BLaER1 treated with 17β-estradiol and CSF1 and Interleukin-3, amounts not matched to agents 10 nM and 100 nM (cell line): Measurements from ENCODE around the gene LOXL1.

Source experiments
- H3K27ac ChIP-seq, 11 experiments: shearing (Covaris generic); formaldehyde crosslinking; 2 replicates each; pipeline ENCODE4 v1.8.1; 2022
- H3K27me3 ChIP-seq, 11 experiments: shearing (Covaris generic); formaldehyde crosslinking; 2 replicates each; pipeline ENCODE4 v1.8.1; 2022
- H3K36me3 ChIP-seq, 11 experiments: shearing (Covaris generic); formaldehyde crosslinking; 2 replicates each; pipeline ENCODE4 v1.8.1; 2022
- H3K4me1 ChIP-seq, 10 experiments: shearing (Covaris generic); formaldehyde crosslinking; 2 replicates each; pipeline ENCODE4 v1.8.1; 2022
- H3K4me2 ChIP-seq, 11 experiments: shearing (Covaris generic); formaldehyde crosslinking; 2 replicates each; pipeline ENCODE4 v1.8.1; 2022
- H3K4me3 ChIP-seq, 10 experiments: shearing (Covaris generic); formaldehyde crosslinking; 2 replicates each; pipeline ENCODE4 v1.8.1; 2022
- H3K9ac ChIP-seq, 11 experiments: shearing (Covaris generic); formaldehyde crosslinking; 2 replicates each; pipeline ENCODE4 v1.8.1; 2022
- H3K9me3 ChIP-seq, 11 experiments: shearing (Covaris generic); formaldehyde crosslinking; replicated peaks in 1 of 11; 2 replicates each; pipeline ENCODE4 v1.8.1; 2022
- H4K20me1 ChIP-seq, 11 experiments: shearing (Covaris generic); formaldehyde crosslinking; 2 replicates each; pipeline ENCODE4 v1.8.1; 2022
- Cebpa-rat ChIP-seq, 11 experiments: shearing (Covaris generic); IDR thresholded peaks; 2 replicates each; pipeline ENCODE4 v1.8.1; 2022

LOXL1 gene

DNA sequence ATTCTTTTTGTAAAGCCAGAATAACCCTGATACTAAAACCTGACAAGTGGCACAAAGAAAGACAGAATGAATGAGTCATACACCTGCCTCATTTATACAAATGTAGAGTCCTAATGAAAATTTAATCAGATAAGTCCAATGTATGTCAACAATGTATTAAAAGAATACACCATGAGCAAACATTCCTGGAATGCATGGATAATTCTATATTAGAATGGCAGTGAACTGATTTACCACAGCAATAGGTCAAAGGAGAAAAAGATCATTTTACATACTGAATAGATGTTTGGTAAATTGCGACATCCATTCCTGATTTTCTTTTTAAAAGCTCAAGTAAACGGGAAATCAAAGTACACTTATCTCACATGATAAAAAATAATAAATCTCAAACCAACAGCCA is 11.2 kb upstream of the LOXL1 start:
- H4K20me1 ChIP-seq, result no peaks in the 10 kb centered on the region
- H3K27me3 ChIP-seq, result no peaks in the 10 kb centered on the region
- no peak overlapping the region for H3K4me2 ChIP-seq
- H3K9me3 ChIP-seq, result peaks cover 21 to 41% (median 32%) of the 10 kb centered on the region in 11 experiments
- H3K4me1 ChIP-seq, result peaks cover 26 to 34% (median 30%) of the 10 kb centered on the region in 10 experiments
- H3K36me3 ChIP-seq, result peaks cover 0 to 16% (median 4%) of the 10 kb centered on the region in 11 experiments; a peak in 5 of 22 replicates
- H3K27ac ChIP-seq, result no peak overlapping the region
- H3K9ac ChIP-seq, result no peak overlapping the region
- H3K4me3 ChIP-seq, result no peak overlapping the region
- no peak for TF ChIP-seq Cebpa-rat (IDR thresholded peaks at IDR 0.05)

DNA sequence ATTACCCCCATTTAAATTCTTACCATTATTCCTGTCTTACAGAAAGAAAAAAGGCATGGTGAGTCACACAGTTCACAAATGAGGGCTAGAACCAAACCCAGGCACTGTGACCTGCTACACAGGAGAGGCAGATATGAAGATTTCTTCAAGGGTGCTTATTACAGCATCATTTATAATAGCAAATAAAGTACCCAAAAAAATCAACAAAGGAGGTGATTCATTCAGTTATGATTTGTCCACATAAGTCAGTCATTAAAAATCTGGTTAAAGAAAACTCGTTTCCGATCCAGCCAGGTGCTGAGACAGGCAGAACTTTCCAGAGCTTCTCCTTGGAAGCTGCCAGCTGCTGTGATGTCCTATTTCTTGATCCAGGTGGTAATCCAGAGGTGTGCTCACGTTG is 7.5 kb upstream of the LOXL1 start:
- no peak overlapping the region for H3K27ac ChIP-seq
- peaks cover 50 to 57% (median 52%) of the 10 kb centered on the region in 10 experiments for H3K4me1 ChIP-seq
- no peak overlapping the region for H3K9ac ChIP-seq
- no peaks in the 10 kb centered on the region for H4K20me1 ChIP-seq
- no peak overlapping the region for H3K4me2 ChIP-seq
- no peak for TF ChIP-seq Cebpa-rat (IDR thresholded peaks at IDR 0.05)
- peaks cover 21 to 41% (median 32%) of the 10 kb centered on the region in 11 experiments for H3K9me3 ChIP-seq
- H3K4me3 ChIP-seq, result no peak overlapping the region
- H3K36me3 ChIP-seq, result peaks cover 0 to 16% (median 4%) of the 10 kb centered on the region in 11 experiments; a peak in 5 of 22 replicates
- no peaks in the 10 kb centered on the region for H3K27me3 ChIP-seq

DNA sequence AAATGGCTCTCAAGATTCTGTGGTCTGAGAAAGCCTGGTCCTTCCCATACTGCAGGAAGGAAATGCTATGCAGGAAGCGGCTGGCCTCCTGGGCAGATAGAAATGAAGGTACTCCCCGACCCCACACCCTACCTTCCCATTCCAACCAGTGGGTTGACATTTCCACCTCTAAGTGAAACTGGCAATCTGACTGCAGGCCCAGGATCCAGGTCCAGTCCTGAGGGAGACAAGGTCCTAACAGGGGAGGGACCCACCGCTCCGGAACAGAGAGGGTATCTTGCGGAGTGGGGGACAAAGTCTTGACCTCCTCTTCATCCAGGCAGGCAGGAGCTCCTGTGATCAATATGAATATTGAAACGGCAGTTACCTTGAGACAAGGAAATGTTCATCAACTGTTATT is 6.6 kb upstream of the LOXL1 start:
- TF ChIP-seq Cebpa-rat (IDR thresholded peaks at IDR 0.05), result no peak
- H3K36me3 ChIP-seq, result peaks cover 0 to 16% (median 4%) of the 10 kb centered on the region in 11 experiments; a peak in 5 of 22 replicates
- peaks cover 0 to 3% (median 0%) of the 10 kb centered on the region in 11 experiments; a peak in 1 of 22 replicates for H4K20me1 ChIP-seq
- H3K27ac ChIP-seq, result peak overlapping the region in 4 of 11 experiments; percentile 41 to 83 (median 70); a peak in 6 of 22 replicates
- no peak overlapping the region for H3K4me3 ChIP-seq
- peaks cover 21 to 41% (median 32%) of the 10 kb centered on the region in 11 experiments for H3K9me3 ChIP-seq
- H3K27me3 ChIP-seq, result no peaks in the 10 kb centered on the region
- H3K9ac ChIP-seq, result peak overlapping the region in 2 of 11 experiments; percentile 27 to 66; a peak in 3 of 22 replicates
- H3K4me2 ChIP-seq, result peak overlapping the region; percentile 40 to 98 (median 94); a peak in 18 of 22 replicates
- H3K4me1 ChIP-seq, result peaks cover 52 to 57% (median 54%) of the 10 kb centered on the region in 10 experiments

DNA sequence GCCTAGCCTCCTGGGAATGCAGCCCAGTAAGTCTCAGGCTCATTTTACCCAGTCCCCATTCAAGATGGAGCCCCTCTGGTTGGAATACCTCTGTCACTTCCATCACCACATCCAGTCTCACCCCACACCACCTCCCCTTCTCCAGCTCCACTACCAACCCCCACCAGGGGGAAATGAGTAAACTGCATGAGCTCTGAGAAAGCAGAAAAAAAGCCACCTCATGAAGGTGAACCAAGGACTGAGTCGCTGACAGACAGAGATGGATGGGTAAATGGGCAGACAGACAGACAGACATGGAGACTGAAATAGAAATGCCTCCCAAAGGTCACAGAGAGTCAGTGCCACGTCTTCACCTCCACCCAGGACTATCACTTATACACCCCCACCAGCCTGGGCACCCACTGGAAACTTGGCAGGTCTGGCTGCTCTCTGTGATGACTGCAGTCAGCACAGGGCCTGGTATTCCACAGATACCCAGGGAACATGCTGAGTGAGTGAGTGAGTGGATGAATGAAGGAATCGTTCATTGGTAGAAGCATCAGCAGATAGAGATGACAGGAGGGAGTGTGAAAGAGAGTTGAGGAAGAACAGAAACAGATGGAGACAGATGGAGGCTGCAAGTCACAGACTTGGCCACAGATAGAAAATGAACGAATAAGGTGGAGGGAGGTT is 4.9 kb upstream of the LOXL1 start:
- Histone ChIP-seq H3K36me3 (peaks cover 0 to 16% (median 4%) of the 10 kb centered on the region in 11 experiments; a peak in 4 of 22 replicates), H3K4me1 (peaks cover 69 to 74% (median 70%) of the 10 kb centered on the region in 10 experiments), H3K9me3 (peaks cover 14 to 33% (median 26%) of the 10 kb centered on the region in 11 experiments), H4K20me1 (peaks cover 0 to 19% (median 1%) of the 10 kb centered on the region in 11 experiments; a peak in 6 of 22 replicates), H3K27me3 (peaks cover 3 to 16% (median 11%) of the 10 kb centered on the region in 11 experiments), H3K4me3 (no peak overlapping the region), H3K4me2 (peak overlapping the region; percentile 90 to 98 (median 95)), H3K9ac (peak overlapping the region in 3 of 11 experiments; percentile 3 to 66 (median 47); a peak in 3 of 22 replicates), H3K27ac (peak overlapping the region in 4 of 11 experiments; percentile 41 to 69 (median 58); a peak in 6 of 22 replicates)
- TF ChIP-seq Cebpa-rat (IDR thresholded peaks at IDR 0.05), result no peak

DNA sequence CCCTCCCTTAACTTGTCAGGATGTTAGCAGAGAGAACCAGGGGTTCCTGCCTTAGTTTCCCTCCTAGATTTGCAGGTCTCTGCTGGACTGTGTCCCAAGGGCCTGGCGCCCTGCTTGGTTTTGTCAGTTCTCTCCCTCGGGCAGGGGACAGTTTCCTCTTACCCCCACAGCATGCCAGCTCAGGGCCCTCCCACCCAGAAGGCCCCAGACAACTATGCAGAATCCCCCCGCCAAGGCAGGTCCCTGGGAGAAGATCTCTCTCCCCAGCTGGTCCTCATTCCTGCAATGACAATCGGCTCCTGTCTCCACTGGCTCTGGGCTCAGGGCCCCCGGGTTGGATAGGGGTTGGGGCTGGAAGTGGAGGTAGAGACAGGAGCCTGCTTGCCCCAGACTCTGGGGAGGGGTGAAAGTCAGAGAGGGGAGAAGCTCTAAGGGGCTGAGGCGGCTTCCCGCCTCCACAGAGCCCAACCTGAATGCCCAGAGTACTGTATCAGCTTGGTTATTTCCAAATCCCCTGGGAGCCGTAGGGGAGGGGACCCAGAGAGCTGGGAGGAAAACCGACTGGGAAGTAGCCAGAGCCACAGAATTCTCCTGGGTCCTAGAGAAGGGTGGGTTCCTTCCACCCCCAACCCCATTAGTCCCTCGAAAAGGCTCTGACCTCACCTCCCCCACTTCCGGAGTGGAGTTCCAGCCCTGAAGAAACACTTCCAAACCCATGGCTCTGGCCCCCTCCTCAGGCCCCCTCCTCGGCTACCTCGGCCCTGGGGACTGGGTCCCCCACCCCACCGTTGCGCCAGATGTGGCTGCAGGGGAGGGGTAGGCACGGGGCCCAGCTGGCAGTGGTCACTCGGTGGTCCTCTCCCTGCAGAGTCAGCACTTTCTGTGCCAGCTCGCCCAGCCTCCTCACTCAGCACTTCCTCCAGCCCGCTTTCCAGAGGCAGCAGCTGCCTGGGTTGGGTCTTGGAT is 3.8 kb upstream of the LOXL1 start:
- Histone ChIP-seq H3K27ac (peak overlapping the region; percentile 3 to 77 (median 68); a peak in 20 of 22 replicates), H3K27me3 (peaks cover 14 to 27% (median 22%) of the 10 kb centered on the region in 11 experiments), H3K36me3 (peaks cover 0 to 16% (median 4%) of the 10 kb centered on the region in 11 experiments; a peak in 4 of 22 replicates), H3K4me3 (peak overlapping the region in 9 of 10 experiments; percentile 3 to 43 (median 20); a peak in 12 of 20 replicates), H3K9me3 (peaks cover 13 to 24% (median 17%) of the 10 kb centered on the region in 11 experiments), H3K4me2 (peak overlapping the region; percentile 90 to 98 (median 95)), H4K20me1 (peaks cover 0 to 26% (median 8%) of the 10 kb centered on the region in 11 experiments; a peak in 7 of 22 replicates), H3K9ac (peak overlapping the region; percentile 14 to 67 (median 55); a peak in 19 of 22 replicates), H3K4me1 (peaks cover 79 to 85% (median 81%) of the 10 kb centered on the region in 10 experiments)
- TF ChIP-seq Cebpa-rat (IDR thresholded peaks at IDR 0.05), result no peak

DNA sequence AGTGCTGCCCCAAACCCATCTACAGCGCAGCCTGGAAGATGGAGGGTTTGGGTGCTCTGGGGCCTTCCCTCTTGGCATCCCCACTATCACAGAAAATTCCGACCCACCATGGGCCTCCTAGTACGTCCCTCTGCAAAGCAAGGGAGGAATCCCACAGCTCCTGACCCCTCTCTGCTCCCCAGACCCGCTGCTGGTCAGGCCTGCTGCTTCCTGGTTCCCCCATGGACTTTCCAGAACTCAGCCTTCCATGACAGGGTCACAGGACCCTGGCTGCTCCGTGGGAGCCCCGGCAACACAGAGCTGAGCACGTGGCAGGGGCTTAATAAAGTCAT is 3.1 kb upstream of the LOXL1 start:
- Histone ChIP-seq H3K4me1 (peaks cover 85 to 91% (median 87%) of the 10 kb centered on the region in 10 experiments), H3K4me2 (peak overlapping the region; percentile 90 to 98 (median 95))

DNA sequence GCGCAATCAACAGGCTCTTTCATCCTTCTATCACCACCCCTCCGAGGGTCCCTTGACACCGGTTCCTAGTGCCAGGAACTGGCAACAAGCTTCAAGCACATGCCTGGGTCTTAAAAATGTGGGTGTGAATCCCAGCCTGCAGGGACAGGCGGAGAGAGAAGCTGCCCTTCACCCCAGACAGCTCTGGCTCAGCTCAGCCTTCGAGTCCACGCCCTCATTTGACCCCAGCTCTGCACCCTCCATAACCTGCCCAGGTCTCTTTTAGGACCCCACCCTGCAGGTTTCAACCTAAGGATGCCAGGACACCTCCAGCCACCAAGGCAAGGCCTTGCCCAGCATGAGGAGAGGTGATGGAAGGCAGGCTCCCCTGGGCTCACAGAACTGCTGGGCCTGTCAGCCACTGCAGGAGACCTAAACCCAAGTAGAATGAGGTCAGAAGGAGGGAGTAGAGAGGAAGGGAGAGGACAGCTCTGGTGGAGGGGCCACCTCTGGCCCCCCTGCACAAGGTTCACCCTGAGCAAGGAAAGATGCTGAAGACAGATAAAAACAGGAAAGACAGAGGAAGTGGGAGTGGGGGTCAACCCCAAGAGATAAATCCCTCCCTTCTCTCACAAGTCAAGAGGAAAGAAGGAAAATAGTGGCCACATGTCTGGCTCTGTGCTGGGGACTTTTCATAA is 2.6 kb upstream of the LOXL1 start:
- peaks cover 3 to 13% (median 6%) of the 10 kb centered on the region in 11 experiments; a peak in 21 of 22 replicates for H3K9me3 ChIP-seq
- H3K4me3 ChIP-seq, result peak overlapping the region in 6 of 10 experiments; percentile 0 to 31 (median 21); a peak in 5 of 20 replicates
- peaks cover 89 to 95% (median 90%) of the 10 kb centered on the region in 10 experiments for H3K4me1 ChIP-seq
- peaks cover 0 to 8% (median 0%) of the 10 kb centered on the region in 11 experiments; a peak in 3 of 22 replicates for H3K36me3 ChIP-seq
- no peak for TF ChIP-seq Cebpa-rat (IDR thresholded peaks at IDR 0.05)
- H3K27ac ChIP-seq, result peak overlapping the region; percentile 3 to 77 (median 68); a peak in 19 of 22 replicates
- peak overlapping the region; percentile 14 to 67 (median 55); a peak in 20 of 22 replicates for H3K9ac ChIP-seq
- H3K27me3 ChIP-seq, result peaks cover 25 to 39% (median 33%) of the 10 kb centered on the region in 11 experiments
- peak overlapping the region; percentile 90 to 98 (median 95) for H3K4me2 ChIP-seq
- peaks cover 0 to 29% (median 10%) of the 10 kb centered on the region in 11 experiments; a peak in 9 of 22 replicates for H4K20me1 ChIP-seq

More for the DNA sequence above, 3.1 kb upstream of the LOXL1 start:
- TF ChIP-seq Cebpa-rat (IDR thresholded peaks at IDR 0.05), result no peak
- Histone ChIP-seq H3K9me3 (peaks cover 8 to 18% (median 12%) of the 10 kb centered on the region in 11 experiments), H3K9ac (peak overlapping the region; percentile 14 to 67 (median 55); a peak in 19 of 22 replicates), H3K36me3 (peaks cover 0 to 13% (median 4%) of the 10 kb centered on the region in 11 experiments; a peak in 4 of 22 replicates), H3K27me3 (peaks cover 20 to 33% (median 28%) of the 10 kb centered on the region in 11 experiments), H3K4me3 (peak overlapping the region in 7 of 10 experiments; percentile 3 to 43 (median 20); a peak in 8 of 20 replicates), H4K20me1 (peaks cover 0 to 29% (median 8%) of the 10 kb centered on the region in 11 experiments; a peak in 9 of 22 replicates), H3K27ac (peak overlapping the region; percentile 3 to 77 (median 68); a peak in 20 of 22 replicates)
